Measurements from ENCODE around the gene HTRA3. TPM values are rescaled to one million over a fixed set of nuclear protein-coding genes. Genes with fewer than 3 reads are reported as not detected.

Gene HTRA3
- total and polyA plus RNA-seq, 2 of the 8 experiments (the other 6 are each of a cell fraction or from before 2014, with no cell fraction given), result 3.2 to 5.8 TPM

GRCh38 chr4:8224975-8225625 is 44.5 kb upstream of the HTRA3 start (continued):
- TF ChIP-seq ASH2L (IDR thresholded peaks at IDR 0.05; ENCODE audit: low read length), result no peak
- no peak for TF ChIP-seq NRF1 (IDR thresholded peaks at IDR 0.05; ENCODE audit: low read depth, low read length)
- no peak for TF ChIP-seq CREB1 (IDR thresholded peaks at IDR 0.05)

Measured in H1 (cell line).